Measurements from ENCODE around the gene ZNF473.

Gene ZNF473

DNA sequence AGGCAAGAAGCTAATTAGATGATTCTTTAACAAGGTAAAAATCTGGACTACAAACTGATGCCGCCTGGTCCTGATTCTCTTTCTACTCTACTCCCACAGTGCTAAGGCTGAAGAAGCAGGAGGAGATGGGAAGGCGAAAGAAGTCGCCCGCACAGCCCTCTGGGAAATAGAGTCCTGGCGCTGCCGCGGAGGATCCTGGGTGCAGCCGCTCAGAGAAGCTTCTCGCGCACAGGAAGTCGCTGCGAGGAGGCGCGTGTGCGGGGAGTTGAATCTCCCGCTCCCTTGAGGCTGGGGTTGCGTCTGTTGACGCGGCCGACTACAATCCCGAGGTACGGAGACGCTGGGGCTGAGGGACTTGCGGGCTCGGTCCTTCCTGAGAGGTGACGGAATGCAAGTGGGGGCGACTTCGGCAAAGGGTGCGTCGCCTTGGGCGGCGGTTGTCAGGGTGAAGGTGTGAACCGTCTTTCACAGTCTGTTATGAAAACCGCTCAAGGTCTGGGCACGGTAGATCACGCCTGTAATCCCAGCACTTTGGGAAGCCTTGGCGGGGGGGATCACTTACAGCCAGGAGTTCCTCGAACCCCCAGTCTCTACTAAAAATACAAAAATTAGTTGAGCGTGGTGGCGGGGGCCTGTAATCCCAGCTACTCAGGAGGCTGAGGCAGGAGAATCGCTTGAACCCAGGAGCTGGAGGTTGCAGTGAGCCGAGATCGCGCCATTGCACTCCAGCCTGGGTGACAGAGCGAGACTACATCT lies at the start of gene ZNF473:
Gene ZNF473 (plus strand): TSS at position 212 of the 756 bp plus-strand sequence. CDS start 5,078 bp downstream, outside the sequence.
- DNase-seq: peak; percentile 96

- no peak for DNase-seq
Observed at GRCh38 chr19:49976496-49976895, 49.3 kb upstream of the ZNF473 start.

DNA sequence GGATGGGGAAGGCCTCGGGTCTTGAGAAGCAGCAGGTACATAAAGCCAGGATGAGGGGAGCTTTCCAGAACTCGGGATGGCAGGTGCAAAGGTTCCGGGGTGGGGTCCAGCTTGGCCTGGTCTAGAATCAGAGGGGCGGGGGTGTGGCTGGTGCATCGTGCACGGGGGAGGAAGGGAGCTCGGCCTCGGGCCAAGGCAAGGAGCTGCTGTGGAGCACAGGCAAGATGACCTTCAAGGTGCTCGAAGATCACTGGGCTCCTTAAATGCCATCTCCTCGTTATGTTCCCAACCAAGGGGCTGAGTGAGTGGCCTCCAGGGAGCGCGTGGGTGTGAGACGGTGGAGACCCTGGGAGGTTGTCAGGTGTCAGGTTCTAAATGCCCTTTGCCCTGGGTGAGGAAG lies 48.7 kb upstream of the ZNF473 start:
- DNase-seq: no peak

- no peak for DNase-seq
Observed at GRCh38 chr19:49977881-49978280, 47.9 kb upstream of the ZNF473 start.

- DNase-seq: no peak
Observed at GRCh38 chr19:49978324-49978723, 47.5 kb upstream of the ZNF473 start.

DNA sequence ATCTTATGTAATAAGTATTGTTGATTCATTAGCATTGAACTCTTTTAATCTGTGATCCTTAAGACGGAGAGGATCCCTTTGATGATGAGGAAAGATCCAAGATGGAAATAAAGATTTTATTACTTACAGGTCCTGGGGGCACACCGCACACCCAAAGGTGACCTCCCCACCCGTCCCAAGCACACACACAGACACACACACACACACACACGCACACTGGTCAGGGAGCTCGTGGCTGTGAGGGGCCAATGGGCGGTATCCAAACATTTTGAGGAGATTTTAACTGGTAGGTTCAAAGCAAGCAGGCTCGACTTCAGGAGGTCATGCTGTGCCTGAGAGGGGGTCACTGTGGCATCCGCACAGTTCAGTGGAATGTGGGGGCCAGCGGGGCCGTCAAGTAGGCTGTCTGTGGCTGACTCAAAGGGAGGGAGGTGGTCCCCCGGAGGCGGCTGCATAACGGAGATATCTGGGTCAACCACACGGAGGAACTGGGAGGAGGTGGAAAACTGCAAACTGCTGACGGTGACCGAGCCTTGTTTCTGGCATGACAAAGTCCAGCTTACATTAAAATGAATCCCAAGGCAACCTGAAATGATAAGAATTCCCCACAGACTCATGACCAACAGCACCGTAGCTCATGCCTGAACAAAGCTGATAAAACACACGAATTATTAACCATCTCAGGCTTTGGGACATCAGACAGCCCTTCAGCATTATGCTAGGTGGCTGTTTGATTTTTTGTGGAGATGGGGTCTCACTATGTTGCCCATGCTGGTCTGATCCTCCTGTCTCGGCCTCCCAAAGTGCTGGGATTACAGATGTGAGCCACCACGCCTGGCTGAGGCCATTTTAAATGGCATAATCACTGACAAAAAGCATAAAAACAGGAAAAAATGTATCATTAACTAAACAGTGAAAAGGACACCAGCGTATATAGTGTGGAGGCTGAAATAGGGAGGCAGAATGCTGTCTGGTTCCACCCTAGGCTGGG lies 43.9 kb upstream of the ZNF473 start:
- DNase-seq: no peak

DNA sequence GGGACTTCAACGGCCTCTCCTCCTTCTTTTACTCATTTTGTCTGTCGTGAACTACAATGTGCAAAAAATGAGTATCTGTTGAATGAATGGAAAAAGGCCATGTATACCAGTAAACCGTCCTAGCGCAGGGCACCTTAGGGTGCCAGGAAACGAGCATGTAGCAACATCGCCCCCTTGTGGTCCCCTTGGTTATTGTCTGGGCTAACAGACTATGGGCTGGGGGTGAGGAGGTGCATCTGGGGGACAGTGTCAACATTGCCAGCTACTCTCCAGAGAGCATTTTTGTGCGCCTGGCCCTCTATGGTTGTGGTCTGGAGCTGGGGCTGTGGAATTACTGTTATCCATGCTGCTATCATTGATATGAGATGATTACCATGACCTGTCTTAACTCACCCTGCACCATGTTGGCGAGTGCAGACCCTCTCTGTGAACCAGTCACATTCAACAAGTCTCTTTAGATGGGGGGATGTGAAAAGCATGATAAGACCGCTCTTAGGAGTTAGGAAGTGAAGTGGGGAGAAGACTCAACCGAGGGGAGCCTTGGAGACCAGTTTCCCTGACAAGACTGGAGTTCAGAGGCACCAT lies 42.1 kb upstream of the ZNF473 start:
- no peak for DNase-seq

DNA sequence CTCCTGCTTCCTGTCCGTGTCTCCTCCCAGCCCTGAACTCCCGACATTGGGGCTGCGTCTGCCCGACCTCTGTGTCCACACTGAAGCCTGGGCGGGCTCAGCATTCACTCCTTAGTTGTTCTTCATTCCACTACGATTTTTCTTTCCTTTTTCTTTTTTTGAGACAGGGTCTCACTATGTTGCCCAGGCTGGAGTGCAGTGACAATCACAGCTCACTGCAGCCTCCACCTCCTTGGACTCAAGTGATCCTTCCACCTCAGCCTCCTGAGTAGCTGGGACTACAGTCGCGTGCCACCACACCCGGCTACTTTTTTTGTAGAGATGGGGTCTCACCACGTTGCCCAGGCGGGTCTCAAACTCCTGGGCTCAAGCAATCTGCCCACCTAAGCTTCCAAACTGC lies 41.3 kb upstream of the ZNF473 start:
- DNase-seq: no peak

DNA sequence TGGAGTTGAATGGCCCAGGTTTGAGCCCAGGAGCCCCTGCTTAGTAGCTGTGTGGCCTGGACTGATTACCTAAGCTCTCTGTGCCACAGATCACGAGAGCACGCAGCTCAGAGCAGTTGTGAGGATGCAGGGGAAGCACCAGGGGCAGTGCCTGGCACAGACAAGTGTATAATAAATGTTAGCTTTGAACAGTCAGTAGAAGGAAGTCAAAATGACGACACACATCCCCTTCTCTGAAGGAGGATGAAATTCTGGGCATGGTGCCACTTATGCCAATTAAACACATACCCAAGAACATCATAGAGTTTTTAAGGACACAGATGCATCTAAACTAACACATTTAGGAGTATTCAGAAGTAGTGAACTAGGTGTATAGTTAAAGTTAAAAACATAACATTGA lies 39.9 kb upstream of the ZNF473 start:
- DNase-seq: no peak

GRCh38 chr19:49986354-49986753 lies 39.5 kb upstream of the ZNF473 start:
- no peak for DNase-seq

DNA sequence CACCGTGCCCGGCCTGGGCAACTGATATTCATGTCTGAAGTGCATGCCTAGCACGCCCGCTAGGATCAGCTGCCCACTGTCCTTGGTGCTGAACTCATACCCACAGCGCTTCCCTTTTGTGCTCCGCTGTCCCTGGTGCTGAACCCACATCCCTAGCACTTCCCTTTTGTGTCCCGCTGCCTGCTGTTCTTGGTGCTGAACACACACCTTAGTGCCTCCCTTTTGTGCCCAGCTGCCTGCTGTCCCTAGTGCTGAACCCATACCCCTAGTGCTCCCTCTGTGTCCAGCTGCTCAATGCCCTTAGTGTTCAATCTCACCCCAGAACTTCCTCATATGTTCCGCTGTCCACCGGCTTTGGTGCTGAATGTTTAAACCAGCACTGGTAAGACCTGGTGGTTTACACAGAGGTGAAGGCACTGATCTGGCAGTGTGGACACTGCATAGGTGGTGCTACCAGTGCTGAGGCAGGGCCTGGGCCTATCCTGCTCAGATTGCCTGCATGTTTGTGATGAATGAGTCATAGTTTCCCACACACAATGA lies 38.6 kb upstream of the ZNF473 start:
- no peak for DNase-seq

DNA sequence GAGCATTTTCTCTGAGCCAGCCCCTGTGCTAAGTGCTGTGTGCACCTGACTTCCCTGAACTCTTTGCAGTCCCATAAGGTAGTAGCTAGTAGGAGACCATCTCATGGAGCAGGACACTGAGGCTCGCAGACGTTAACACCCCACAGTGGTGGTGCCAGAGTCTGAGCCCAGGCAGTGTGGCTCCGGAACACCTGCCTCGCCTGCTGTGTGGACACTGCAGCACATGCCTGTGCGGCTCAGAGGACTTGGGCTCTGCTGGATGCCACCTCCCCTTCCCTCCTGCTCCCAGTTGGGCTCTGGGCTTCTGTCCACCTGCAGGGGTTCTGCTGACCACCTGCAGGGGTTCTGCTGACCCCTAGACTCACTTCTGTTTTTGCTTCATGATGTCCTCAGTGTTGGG lies 37.8 kb upstream of the ZNF473 start:
- no peak for DNase-seq

DNA sequence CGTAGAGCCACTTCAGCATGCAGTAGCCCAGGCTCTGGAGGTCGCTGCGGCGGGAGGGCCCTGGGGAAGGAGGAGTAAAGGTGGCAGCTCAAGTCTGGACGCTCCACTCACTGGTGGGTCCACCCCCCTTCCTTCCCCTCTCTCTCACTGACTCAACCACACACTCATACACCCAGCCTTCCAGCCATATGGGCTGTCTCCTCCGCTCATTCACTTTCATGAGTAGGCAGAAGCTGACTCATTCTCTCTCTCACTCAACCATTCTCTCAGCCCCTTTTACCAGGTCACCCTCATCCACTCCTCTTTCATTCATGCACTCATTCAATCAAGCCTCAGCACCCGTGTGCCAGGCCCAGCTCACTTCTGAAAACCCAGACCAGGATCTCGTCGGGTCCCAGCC lies 37.4 kb upstream of the ZNF473 start:
- no peak for DNase-seq

DNA sequence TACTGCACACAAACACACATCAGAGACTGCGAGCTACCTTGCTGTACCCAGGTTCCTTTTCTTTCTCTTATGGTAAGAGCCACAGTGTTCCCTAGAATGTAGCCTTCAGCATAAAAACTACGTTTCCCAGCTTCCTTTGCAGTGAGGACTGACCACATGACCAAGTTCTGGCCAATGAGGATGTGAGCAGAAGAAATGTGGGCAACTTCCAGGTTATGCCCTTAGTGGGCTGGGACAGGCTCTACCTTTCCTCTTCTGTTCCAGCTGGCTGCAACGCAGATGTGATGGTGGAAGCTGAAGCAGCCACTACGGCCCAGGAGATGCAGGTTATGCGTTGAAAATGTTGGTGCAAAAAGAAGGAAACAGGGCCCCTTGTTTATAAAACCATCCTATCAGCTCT lies 28.1 kb upstream of the ZNF473 start:
- DNase-seq: no peak

DNA sequence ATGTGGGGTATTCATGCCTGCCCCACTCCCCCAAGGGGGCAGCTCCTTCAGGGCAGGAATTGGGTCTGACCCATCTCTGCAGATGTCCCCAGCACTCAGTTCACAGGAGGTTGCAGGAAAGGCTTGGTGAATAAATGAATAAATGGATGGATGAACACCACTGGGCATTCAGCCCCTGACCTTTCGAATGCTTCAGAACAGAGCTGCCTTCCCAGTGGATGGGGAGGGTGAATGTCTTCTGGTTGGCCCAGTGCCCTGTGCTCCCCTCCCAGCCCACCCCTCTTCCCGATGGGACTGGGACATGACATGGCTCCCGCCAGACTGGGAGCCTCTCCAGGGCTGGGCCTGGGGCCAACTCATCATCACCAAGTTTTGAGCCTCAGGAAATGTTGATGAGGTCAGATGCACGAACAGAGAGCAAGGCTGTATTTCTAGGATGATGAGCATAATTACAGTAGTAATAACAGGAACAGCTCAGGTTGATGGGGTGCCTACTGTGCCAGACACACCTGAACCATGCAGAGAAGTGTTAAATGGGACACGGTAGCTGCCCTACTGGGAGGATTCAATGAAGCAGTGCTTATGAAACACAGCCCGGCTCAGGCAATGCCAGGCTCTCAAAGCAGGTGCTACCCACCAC lies 26.3 kb upstream of the ZNF473 start:
- peak; percentile 55 for DNase-seq

- DNase-seq: no peak
Observed at GRCh38 chr19:50000038-50000840, 25.6 kb upstream of the ZNF473 start.

DNA sequence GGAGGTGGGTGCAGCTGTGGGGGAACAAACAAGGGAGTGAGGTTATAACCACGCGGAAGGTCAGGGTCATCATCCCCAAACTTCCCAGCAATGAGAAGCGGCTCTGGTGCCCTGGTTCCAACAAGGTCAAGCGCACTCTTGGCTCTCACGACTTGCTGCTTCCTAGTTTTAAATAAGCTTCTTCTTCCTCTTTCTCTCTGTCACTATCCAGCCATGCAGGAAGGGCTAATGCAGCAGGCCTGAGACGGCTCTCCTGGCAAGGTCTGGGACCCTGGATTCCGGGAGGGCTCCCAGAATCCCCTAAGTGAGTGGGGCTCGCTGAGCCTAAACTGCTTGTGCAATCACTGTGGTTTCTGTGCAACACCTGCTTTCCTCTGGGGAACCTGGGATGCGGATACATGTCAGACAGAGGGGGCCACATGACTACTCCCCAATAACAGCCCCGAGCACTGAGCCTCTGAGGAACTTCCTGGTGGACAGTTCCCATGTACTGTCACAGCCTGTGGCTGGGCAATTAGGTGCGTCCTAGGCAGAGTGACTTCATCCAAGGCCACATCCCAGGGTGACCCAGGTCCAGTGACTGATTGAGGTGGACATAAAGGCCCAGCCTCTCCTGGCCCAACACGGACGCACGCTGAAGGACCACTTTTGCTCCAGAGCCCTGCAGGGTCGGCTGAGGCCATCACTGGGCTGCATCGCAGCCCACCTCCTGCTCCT lies 24.8 kb upstream of the ZNF473 start:
- DNase-seq: no peak

GRCh38 chr19:50001775-50002174 lies 24.0 kb upstream of the ZNF473 start:
- no peak for DNase-seq

GRCh38 chr19:50002386-50002960 lies 23.3 kb upstream of the ZNF473 start:
- DNase-seq: no peak

DNA sequence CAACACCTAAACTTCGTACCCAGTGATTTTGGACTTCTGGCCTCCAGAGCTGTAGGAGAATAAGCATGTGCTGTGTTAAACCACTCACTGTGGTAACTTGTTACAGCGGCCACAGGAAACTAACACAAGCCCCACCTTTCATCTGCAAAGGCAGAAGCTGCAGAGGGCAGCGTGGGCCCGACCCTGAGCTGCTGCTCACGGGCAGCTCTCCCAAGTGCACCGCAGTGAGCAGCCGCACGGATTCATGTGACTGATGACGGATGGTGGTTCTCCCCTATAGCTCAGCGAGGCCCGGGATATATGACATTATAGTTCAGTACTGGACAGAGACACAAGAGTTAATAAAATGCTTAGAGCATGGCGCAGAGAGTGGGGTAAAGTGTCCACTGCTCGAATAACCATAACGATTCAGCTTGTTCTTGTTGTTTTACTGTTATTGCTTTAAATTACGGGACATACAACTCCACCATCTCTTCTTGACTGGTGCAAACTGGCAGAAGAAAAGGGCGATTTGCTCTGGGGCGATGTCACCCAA lies 22.5 kb upstream of the ZNF473 start:
- no peak for DNase-seq
